A673 (cell line): ENCODE data around the gene KIF11.

Source experiments
- CTCF ChIP-seq: fragments of 300-800, 200-600 bp; sonication (generic); conservative IDR thresholded peaks from 2 replicates; pipeline ENCODE4 v1.5.1; 2017; ENCODE audit warnings: low read depth, mild to moderate bottlenecking, antibody characterized with exemption, low read length, moderate library complexity, mixed read lengths
- EZH2 ChIP-seq: fragments of 200-600 bp; sonication (generic); IDR thresholded peaks from 2 replicates; pipeline ENCODE4 v1.6.1; 2017; ENCODE audit warnings: borderline replicate concordance, low read depth, mild to moderate bottlenecking, mixed read lengths, antibody characterized with exemption, low read length; ENCODE audit not compliant: poor library complexity, severe bottlenecking

DNA sequence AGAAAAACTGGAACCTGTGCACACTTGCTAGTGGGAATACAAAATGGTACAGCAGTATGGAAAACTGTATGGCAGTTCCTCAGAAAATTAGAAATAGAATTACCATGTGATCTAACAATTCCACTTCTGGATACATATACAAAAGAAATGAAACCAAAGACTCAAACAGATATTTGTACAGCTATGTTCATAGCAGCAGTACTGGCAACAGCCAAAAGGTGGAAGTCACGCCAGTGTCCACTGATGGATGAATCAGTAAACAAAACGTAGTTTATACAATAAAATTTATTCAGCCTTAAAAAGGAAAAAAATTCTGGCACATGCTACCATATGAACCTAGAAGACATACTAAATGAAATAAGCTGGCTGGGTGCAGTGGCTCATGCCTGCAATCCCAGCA, 42.0 kb upstream of the KIF11 start:
- TF ChIP-seq CTCF (no peak), EZH2 (no peak)
